GM12872 (cell line): ENCODE measurements around the gene ZSCAN20.

Source experiments
- TF ChIP-seq, protein P1 (sequence below): IDR thresholded peaks from 3 replicates; pipeline ENCODE4 v1.5.1; 2011; ENCODE audit warnings: low read depth, mild to moderate bottlenecking, low read length, moderate library complexity; ENCODE audit not compliant: insufficient read depth

Gene ZSCAN20

GRCh38 chr1:33537885-33538284, 65.4 kb downstream of the ZSCAN20 start:
- TF ChIP-seq, protein P1, sequence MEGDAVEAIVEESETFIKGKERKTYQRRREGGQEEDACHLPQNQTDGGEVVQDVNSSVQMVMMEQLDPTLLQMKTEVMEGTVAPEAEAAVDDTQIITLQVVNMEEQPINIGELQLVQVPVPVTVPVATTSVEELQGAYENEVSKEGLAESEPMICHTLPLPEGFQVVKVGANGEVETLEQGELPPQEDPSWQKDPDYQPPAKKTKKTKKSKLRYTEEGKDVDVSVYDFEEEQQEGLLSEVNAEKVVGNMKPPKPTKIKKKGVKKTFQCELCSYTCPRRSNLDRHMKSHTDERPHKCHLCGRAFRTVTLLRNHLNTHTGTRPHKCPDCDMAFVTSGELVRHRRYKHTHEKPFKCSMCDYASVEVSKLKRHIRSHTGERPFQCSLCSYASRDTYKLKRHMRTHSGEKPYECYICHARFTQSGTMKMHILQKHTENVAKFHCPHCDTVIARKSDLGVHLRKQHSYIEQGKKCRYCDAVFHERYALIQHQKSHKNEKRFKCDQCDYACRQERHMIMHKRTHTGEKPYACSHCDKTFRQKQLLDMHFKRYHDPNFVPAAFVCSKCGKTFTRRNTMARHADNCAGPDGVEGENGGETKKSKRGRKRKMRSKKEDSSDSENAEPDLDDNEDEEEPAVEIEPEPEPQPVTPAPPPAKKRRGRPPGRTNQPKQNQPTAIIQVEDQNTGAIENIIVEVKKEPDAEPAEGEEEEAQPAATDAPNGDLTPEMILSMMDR = no peak

DNA sequence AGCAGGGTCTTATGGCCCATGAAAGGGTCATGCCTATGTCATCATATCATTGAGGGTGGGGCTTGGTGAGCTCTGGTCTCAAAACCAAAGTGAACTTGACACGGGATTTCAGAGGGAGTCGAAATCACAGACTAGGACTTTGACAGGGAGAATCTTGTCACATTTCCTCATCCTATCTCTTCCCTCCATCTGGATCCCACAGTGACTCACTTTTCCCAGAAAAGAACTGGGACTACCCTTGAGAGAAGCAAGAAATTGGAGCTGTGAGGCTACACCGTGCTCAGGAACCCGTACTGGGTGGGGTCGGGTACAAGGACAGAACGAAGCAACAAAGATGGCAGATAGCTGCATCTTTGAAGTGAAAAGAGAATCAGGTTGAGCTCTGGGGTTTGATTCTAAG, 69.5 kb downstream of the ZSCAN20 start:
- TF ChIP-seq, protein P1 = no peak
